Mammary epithelial cell (primary cell): Measurements from ENCODE around the gene C17orf114.

ENCODE experiments used
- EZH2 ChIP-seq: IDR thresholded peaks from 2 replicates; pipeline ENCODE4 v1.6.1; 2012; ENCODE audit warnings: low read length, inconsistent platforms, borderline replicate concordance
- TF ChIP-seq, protein P1 (sequence below), 2 donors: IDR thresholded peaks in 1 of 2; conservative IDR thresholded peaks in 1 of 2; 2 replicates each; pipeline ENCODE4 v1.5.1; 2011 to 2012; ENCODE audit warnings: inconsistent platforms in 2 of 2, low read length in 2 of 2, mild to moderate bottlenecking in 2 of 2, control low read depth in 1 of 2, low read depth in 1 of 2; ENCODE audit not compliant: insufficient read depth in 1 of 2; ENCODE audit errors: extremely low read depth in 1 of 2

DNA sequence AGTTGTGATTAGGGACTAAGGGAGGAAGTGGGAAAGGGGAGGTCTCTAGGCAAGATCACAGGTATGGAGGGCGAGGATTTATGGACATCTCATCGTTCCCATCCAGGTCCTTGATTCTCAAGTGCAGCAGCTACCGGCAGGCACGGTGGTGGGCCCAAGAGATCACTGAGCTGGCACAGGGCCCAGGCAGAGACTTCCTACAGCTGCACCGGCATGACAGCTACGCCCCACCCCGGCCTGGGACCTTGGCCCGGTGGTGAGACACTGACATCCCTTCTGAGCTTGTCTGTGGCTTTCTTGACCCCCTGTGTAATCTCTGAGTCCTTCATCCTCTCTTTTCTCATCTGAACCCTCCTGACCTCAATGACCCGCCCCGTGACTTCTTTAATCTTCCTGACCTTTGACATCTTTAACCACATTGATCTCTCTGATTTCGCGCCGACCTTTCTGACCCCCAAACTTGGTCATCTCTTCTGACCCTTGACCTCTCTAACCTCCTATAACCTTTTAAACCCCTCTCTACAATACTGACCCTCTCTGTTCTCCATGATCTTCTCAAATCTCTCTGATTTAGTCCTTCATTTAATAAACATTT is 8.7 kb upstream of the C17orf114 start:
- TF ChIP-seq, protein P1, sequence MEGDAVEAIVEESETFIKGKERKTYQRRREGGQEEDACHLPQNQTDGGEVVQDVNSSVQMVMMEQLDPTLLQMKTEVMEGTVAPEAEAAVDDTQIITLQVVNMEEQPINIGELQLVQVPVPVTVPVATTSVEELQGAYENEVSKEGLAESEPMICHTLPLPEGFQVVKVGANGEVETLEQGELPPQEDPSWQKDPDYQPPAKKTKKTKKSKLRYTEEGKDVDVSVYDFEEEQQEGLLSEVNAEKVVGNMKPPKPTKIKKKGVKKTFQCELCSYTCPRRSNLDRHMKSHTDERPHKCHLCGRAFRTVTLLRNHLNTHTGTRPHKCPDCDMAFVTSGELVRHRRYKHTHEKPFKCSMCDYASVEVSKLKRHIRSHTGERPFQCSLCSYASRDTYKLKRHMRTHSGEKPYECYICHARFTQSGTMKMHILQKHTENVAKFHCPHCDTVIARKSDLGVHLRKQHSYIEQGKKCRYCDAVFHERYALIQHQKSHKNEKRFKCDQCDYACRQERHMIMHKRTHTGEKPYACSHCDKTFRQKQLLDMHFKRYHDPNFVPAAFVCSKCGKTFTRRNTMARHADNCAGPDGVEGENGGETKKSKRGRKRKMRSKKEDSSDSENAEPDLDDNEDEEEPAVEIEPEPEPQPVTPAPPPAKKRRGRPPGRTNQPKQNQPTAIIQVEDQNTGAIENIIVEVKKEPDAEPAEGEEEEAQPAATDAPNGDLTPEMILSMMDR (conservative IDR thresholded peaks at IDR 0.05 in 1 of 2, IDR thresholded peaks at IDR 0.05 in 1 of 2; ENCODE audit: extremely low read depth in 1 of 2, insufficient read depth in 1 of 2, low read depth in 1 of 2, low read length in 2 of 2): no peak
- TF ChIP-seq EZH2: no peak
